ENCODE measurements around the gene GPX5. TPM values are rescaled to one million over a fixed set of nuclear protein-coding genes. Genes with fewer than 3 reads are reported as not detected.

GPX5 gene
- total and polyA plus RNA-seq, 2 donors (not counting 1 experiment from before 2014, with no cell fraction given), result not detected

- no peak overlapping the region for H3K27ac Mint-ChIP-seq
- Histone ChIP-seq H3K27me3 (replicated peaks in 1 of 4; ENCODE audit: control extremely low read depth in 1 of 4, control insufficient read depth in 3 of 4, insufficient read depth in 4 of 4, low read length in 3 of 4) (peaks cover 0 to 28% (median 16%) of the 10 kb centered on the region in 4 experiments), H3K4me1 (ENCODE audit: control insufficient read depth in 2 of 2, insufficient read depth in 2 of 2, low read length in 2 of 2) (no peaks in the 10 kb centered on the region), H2AFZ (ENCODE audit: insufficient read depth, low read depth, low read length, poor library complexity, severe bottlenecking) (no peak overlapping the region), H3K4me3 (ENCODE audit: control extremely low read depth in 1 of 5, extremely low read depth in 1 of 5, insufficient read depth in 1 of 5, low read depth in 2 of 5, low read length in 4 of 5) (no peak overlapping the region), H3K4me2 (replicated peaks; ENCODE audit: low read depth, low read length, poor library complexity, severe bottlenecking) (no peak overlapping the region), H4K20me1 (ENCODE audit: control insufficient read depth, insufficient read depth, low read length, poor library complexity, severe bottlenecking) (no peaks in the 10 kb centered on the region), H3K79me2 (ENCODE audit: control insufficient read depth, insufficient read depth, low read length) (no peaks in the 10 kb centered on the region), H3K27ac (ENCODE audit: low read length in 2 of 2) (no peak overlapping the region), H3K36me3 (replicated peaks in 1 of 2; ENCODE audit: control extremely low read depth in 1 of 2, control insufficient read depth in 1 of 2, extremely low read depth in 1 of 2, insufficient read depth in 2 of 2, low read length in 1 of 2) (no peaks in the 10 kb centered on the region), H3K9ac (ENCODE audit: low read length) (no peak overlapping the region), H3K9me3 (ENCODE audit: control extremely low read depth in 1 of 3, control insufficient read depth in 2 of 3, insufficient read depth in 1 of 3, low read length in 2 of 3) (no peaks in the 10 kb centered on the region)
- H3K4me3 Mint-ChIP-seq, result no peak overlapping the region
- TF ChIP-seq, protein P1, sequence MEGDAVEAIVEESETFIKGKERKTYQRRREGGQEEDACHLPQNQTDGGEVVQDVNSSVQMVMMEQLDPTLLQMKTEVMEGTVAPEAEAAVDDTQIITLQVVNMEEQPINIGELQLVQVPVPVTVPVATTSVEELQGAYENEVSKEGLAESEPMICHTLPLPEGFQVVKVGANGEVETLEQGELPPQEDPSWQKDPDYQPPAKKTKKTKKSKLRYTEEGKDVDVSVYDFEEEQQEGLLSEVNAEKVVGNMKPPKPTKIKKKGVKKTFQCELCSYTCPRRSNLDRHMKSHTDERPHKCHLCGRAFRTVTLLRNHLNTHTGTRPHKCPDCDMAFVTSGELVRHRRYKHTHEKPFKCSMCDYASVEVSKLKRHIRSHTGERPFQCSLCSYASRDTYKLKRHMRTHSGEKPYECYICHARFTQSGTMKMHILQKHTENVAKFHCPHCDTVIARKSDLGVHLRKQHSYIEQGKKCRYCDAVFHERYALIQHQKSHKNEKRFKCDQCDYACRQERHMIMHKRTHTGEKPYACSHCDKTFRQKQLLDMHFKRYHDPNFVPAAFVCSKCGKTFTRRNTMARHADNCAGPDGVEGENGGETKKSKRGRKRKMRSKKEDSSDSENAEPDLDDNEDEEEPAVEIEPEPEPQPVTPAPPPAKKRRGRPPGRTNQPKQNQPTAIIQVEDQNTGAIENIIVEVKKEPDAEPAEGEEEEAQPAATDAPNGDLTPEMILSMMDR (IDR thresholded peaks at IDR 0.05), result no peak
- no peak for TF ChIP-seq EZH2 (IDR thresholded peaks at IDR 0.05; ENCODE audit: borderline replicate concordance, insufficient read depth, low read depth, low read length, poor library complexity, severe bottlenecking)
- ATAC-seq (ENCODE audit: low read depth), result no peak
- no peaks in the 10 kb centered on the region for H3K9me3 Mint-ChIP-seq (ENCODE audit: insufficient read depth)
- intact Hi-C loops (cut with micrococcal nuclease), result no loop called here
- POLR2A ChIA-PET, result no interaction called here
- peaks cover 79% of the 10 kb centered on the region for H3K27me3 Mint-ChIP-seq
- DNase-seq, result no peak
- H3K4me1 Mint-ChIP-seq, result no peaks in the 10 kb centered on the region
- 8% methylated on average over 1 of the region's 1 CpG for WGBS (ENCODE audit: insufficient coverage)
- CTCF ChIA-PET, result no interaction called here
These were observed 5.1 kb downstream of the GPX5 start for GRCh38 chr6:28530777-28531176.

- TF ChIP-seq, protein P1 (IDR thresholded peaks at IDR 0.05), result no peak
- no peak for TF ChIP-seq EZH2 (IDR thresholded peaks at IDR 0.05; ENCODE audit: borderline replicate concordance, insufficient read depth, low read depth, low read length, poor library complexity, severe bottlenecking)
- Mint-ChIP-seq H3K27ac (no peak overlapping the region), H3K4me3 (no peak overlapping the region), H3K9me3 (ENCODE audit: insufficient read depth) (no peaks in the 10 kb centered on the region), H3K27me3 (peaks cover 76% of the 10 kb centered on the region), H3K4me1 (no peaks in the 10 kb centered on the region)
- WGBS (ENCODE audit: insufficient coverage), result 89% methylated on average over 4 of the region's 7 CpGs
- DNase-seq (no peak), ATAC-seq (ENCODE audit: low read depth) (no peak)
- no peaks in the 10 kb centered on the region for H3K4me1 ChIP-seq (ENCODE audit: control insufficient read depth in 2 of 2, insufficient read depth in 2 of 2, low read length in 2 of 2)
- POLR2A ChIA-PET, result no interaction called here
- H3K27me3 ChIP-seq (replicated peaks in 1 of 4; ENCODE audit: control extremely low read depth in 1 of 4, control insufficient read depth in 3 of 4, insufficient read depth in 4 of 4, low read length in 3 of 4), result peaks cover 0 to 30% (median 14%) of the 10 kb centered on the region in 4 experiments
- H3K9ac ChIP-seq (ENCODE audit: low read length), result no peak overlapping the region
- no peaks in the 10 kb centered on the region for H3K36me3 ChIP-seq (replicated peaks in 1 of 2; ENCODE audit: control extremely low read depth in 1 of 2, control insufficient read depth in 1 of 2, extremely low read depth in 1 of 2, insufficient read depth in 2 of 2, low read length in 1 of 2)
- no peak overlapping the region for H2AFZ ChIP-seq (ENCODE audit: insufficient read depth, low read depth, low read length, poor library complexity, severe bottlenecking)
- no peaks in the 10 kb centered on the region for H3K9me3 ChIP-seq (ENCODE audit: control extremely low read depth in 1 of 3, control insufficient read depth in 2 of 3, insufficient read depth in 1 of 3, low read length in 2 of 3)
- intact Hi-C loops (cut with micrococcal nuclease), result no loop called here
- no peaks in the 10 kb centered on the region for H3K79me2 ChIP-seq (ENCODE audit: control insufficient read depth, insufficient read depth, low read length)
- no peak overlapping the region for H3K4me2 ChIP-seq (replicated peaks; ENCODE audit: low read depth, low read length, poor library complexity, severe bottlenecking)
- no peak overlapping the region for H3K27ac ChIP-seq (ENCODE audit: low read length in 2 of 2)
- H4K20me1 ChIP-seq (ENCODE audit: control insufficient read depth, insufficient read depth, low read length, poor library complexity, severe bottlenecking), result no peaks in the 10 kb centered on the region
- H3K4me3 ChIP-seq (ENCODE audit: control extremely low read depth in 1 of 5, extremely low read depth in 1 of 5, insufficient read depth in 1 of 5, low read depth in 2 of 5, low read length in 4 of 5), result no peak overlapping the region
- CTCF ChIA-PET, result no interaction called here
These were observed 5.9 kb downstream of the GPX5 start for GRCh38 chr6:28531479-28532128.
